ENCODE results near the gene CDCA3.

The CDCA3 gene

DNA sequence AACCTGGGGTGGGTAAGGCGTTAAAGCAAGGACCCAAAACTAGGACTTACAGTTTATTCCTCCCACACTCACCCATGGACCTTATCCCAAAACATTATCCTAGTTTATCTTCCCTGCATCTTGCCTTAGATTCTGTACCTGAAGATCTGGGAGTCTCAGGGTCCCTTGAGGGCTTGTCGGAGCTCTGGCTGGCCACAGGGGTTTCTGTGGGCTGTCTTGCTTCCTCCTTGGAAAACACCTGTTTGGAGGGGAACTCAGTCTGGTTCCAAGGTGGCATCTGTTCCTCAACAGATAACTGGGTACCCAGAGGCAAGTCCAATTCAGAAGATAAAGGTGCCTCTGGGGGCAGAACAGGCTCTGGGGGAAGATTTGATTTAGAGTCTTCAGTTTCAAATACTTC lies 1.7 kb downstream of the CDCA3 start:
- H3K4me3 ChIP-seq (ENCODE audit: low read length) = no peak overlapping the region
- TF ChIP-seq, protein P1, sequence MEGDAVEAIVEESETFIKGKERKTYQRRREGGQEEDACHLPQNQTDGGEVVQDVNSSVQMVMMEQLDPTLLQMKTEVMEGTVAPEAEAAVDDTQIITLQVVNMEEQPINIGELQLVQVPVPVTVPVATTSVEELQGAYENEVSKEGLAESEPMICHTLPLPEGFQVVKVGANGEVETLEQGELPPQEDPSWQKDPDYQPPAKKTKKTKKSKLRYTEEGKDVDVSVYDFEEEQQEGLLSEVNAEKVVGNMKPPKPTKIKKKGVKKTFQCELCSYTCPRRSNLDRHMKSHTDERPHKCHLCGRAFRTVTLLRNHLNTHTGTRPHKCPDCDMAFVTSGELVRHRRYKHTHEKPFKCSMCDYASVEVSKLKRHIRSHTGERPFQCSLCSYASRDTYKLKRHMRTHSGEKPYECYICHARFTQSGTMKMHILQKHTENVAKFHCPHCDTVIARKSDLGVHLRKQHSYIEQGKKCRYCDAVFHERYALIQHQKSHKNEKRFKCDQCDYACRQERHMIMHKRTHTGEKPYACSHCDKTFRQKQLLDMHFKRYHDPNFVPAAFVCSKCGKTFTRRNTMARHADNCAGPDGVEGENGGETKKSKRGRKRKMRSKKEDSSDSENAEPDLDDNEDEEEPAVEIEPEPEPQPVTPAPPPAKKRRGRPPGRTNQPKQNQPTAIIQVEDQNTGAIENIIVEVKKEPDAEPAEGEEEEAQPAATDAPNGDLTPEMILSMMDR (conservative IDR thresholded peaks at IDR 0.05; ENCODE audit: low read depth, low read length) = no peak
- DNase-seq (ENCODE audit: low read depth) = no peak

DNA sequence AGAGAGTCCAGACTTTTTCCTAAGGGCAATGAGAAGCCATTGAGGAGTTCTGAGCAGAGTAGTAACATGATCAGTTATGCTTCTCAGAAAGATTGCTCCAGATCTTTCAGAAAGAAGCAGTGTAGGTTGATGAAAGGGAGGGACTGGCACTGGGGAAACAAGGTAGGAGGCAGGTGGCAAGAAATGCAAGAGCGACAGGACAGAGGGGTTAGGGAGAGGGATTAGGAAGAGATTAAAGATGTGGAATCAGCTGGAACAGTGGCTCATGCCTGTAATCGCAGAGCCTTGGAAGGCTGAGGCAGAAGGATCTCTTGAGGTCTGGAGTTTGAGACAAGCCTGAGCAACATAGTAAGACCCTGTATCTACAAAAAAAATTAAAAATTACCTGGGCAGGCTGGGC lies 3.4 kb downstream of the CDCA3 start:
- no peak for DNase-seq (ENCODE audit: low read depth)
- H3K4me3 ChIP-seq (ENCODE audit: low read length) = no peak overlapping the region
- TF ChIP-seq, protein P1 (conservative IDR thresholded peaks at IDR 0.05; ENCODE audit: low read depth, low read length) = no peak

DNA sequence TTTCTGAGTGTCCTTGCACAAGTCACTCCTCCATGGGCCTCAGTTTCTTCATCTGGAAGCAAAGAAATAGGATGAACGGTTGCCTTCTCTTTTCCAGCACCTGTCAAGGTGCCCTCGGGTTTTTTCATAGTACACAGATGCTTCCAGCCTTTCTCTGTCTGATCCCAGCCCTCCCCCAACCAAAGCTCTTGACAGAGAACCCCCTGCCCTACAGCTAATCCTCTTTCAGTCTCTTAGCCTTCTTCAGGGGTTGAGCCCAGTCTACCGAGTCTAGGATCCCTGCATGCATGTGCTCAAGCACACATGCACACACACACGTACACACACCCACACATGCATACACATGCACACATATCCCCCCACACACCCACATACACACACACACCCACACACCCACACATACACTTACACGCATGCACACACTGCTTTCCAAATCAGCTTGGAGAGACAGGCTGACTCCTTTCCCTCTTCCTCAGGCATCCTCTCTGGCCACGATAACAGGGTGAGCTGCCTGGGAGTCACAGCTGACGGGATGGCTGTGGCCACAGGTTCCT lies 4.7 kb downstream of the CDCA3 start:
- DNase-seq (ENCODE audit: low read depth) = no peak
- TF ChIP-seq, protein P1 (conservative IDR thresholded peaks at IDR 0.05; ENCODE audit: low read depth, low read length) = no peak

DNA sequence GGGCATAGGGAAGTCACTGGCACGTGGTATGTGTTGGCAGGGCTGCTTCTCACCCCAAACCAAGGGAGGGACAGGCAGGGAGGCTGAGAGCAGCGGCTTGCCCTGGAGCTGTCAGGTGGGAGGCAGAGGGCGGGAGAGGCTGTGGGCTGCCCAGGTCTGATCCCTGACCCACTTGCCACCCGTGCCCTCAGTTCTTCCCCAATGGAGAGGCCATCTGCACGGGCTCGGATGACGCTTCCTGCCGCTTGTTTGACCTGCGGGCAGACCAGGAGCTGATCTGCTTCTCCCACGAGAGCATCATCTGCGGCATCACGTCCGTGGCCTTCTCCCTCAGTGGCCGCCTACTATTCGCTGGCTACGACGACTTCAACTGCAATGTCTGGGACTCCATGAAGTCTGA lies 5.7 kb downstream of the CDCA3 start:
- no peak overlapping the region for H3K4me3 ChIP-seq (ENCODE audit: low read length)
- no peak for DNase-seq (ENCODE audit: low read depth)
- TF ChIP-seq, protein P1 (conservative IDR thresholded peaks at IDR 0.05; ENCODE audit: low read depth, low read length) = no peak

More for the DNA sequence above, 4.7 kb downstream of the CDCA3 start:
- H3K4me3 ChIP-seq (ENCODE audit: low read length) = no peak overlapping the region

DNA sequence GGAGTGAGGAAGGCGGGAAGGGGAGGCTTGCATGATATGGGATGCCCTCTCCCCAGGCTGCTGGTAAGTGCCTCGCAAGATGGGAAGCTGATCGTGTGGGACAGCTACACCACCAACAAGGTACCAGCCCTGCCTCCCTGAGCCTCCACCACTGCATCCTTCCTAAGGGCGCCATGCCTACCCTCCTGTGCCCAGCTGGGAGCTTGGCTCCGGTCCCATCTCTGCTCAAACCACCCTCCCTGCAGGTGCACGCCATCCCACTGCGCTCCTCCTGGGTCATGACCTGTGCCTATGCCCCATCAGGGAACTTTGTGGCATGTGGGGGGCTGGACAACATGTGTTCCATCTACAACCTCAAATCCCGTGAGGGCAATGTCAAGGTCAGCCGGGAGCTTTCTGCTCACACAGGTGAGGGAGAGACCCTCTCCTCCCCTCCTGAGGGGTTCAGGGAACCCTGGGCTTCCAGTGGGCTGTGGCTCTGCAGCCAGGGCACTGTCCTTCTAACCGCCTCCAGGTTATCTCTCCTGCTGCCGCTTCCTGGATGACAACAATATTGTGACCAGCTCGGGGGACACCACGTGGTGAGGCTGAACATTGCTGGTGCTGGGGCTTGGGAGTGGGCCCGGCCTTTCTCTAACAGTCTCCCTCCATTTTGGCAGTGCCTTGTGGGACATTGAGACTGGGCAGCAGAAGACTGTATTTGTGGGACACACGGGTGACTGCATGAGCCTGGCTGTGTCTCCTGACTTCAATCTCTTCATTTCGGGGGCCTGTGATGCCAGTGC lies 7.8 kb downstream of the CDCA3 start:
- H3K4me3 ChIP-seq (ENCODE audit: low read length) = no peak overlapping the region
- no peak for DNase-seq (ENCODE audit: low read depth)
- TF ChIP-seq, protein P1 (conservative IDR thresholded peaks at IDR 0.05; ENCODE audit: low read depth, low read length) = no peak

DNA sequence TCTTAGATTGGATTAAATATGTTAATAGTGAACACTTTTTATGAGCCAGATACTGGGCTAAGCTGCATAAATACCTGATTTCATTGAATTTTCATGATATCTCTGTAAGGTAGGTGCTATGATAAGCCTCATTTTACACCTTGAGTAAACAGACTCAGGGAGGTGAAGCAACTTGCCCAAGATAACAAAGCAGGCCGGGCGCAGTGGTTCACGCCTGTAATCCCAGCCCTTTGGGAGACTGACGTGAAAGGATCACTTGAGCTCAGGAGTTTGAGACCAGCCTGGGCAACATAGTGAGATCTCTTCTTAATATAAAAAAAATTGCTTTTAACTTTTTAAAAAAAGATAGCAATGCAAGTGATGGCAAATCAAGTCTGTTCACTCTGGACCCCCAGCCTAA lies 9.0 kb downstream of the CDCA3 start:
- no peak overlapping the region for H3K4me3 ChIP-seq (ENCODE audit: low read length)
- DNase-seq (ENCODE audit: low read depth) = no peak
- TF ChIP-seq, protein P1 (conservative IDR thresholded peaks at IDR 0.05; ENCODE audit: low read depth, low read length) = no peak
